Right lobe of liver (tissue), 4 donors: ENCODE results near the gene CDK8.
"Not testable (repeated sequence)": the region's sequence is repeated elsewhere in the genome, so short reads cannot be mapped to it uniquely, and the experiment has no call there.

Experiments
- CTCF ChIP-seq, 4 donors: fragments of 200-600 bp in 3 of 4; fragments of 450-650 bp in 1 of 4; IDR thresholded peaks; one replicate each; pipeline versions ENCODE4 v1.5.1 to v1.8.0; 2016 to 2022; ENCODE audit warnings: antibody characterized with exemption in 4 of 4, mild to moderate bottlenecking in 2 of 4
- POLR2A ChIP-seq: fragments of 450-650 bp; IDR thresholded peaks from one replicate; pipeline ENCODE4 v1.6.1; 2017; ENCODE audit warnings: antibody characterized with exemption, mild to moderate bottlenecking
- donor health status: DM: no; HTN: no; CAD: no.
- donor health status: DM: no; HTN: no; CAD: no.
- donor health status: DM: no; HTN: yes; CAD: no.

DNA sequence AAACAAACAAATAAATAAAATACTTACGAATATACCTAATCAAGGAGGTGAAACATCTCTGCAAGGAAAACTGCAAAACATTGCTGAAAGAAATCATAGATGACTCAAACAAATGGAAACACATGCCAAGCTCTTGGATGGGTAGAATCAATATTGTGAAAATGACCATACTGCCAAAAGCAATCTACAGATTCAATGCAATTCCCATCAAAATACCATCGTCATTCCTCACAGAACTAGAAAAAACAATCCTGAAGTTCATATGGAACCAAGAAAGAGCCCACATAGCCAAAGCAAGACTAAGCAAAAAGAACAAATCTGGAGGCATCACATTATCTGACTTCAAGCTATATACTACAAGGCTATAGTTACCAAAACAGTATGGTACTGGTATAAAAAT lies 32.0 kb downstream of the CDK8 start:
- TF ChIP-seq POLR2A; CTCF (IDR thresholded peaks at IDR 0.05): not testable (repeated sequence)
